ENCODE measurements around the gene SNX22.

Gene SNX22

GRCh38 chr15:64138331-64138941 lies 13.1 kb upstream of the SNX22 start:
- no peaks in the 10 kb centered on the region for H3K9me3 ChIP-seq (ENCODE audit: low read depth, low read length)
- no peak overlapping the region for H3K27ac ChIP-seq
- no peak overlapping the region for H3K4me3 ChIP-seq
- DNase-seq (ENCODE audit: low read depth, low spot score) = no peak
- H3K9ac ChIP-seq (ENCODE audit: insufficient read length) = no peak overlapping the region
- H3K36me3 ChIP-seq (ENCODE audit: insufficient read depth, low read length) = peaks cover 61% of the 10 kb centered on the region
- TF ChIP-seq POLR2AphosphoS5 (IDR thresholded peaks at IDR 0.05; ENCODE audit: borderline replicate concordance, low read depth, low read length) (no peak), EZH2 (IDR thresholded peaks at IDR 0.05) (no peak), FOXP2 (optimal IDR thresholded peaks at IDR 0.05; ENCODE audit: control extremely low read depth, extremely low read length, insufficient read depth) (no peak)

GRCh38 chr15:64141798-64142512 lies 9.6 kb upstream of the SNX22 start:
- Histone ChIP-seq H3K9ac (ENCODE audit: insufficient read length) (no peak overlapping the region), H3K4me3 (no peak overlapping the region), H3K36me3 (ENCODE audit: insufficient read depth, low read length) (peaks cover 36% of the 10 kb centered on the region), H3K9me3 (ENCODE audit: low read depth, low read length) (no peaks in the 10 kb centered on the region), H3K27ac (no peak overlapping the region)
- no peak for TF ChIP-seq POLR2AphosphoS5 (IDR thresholded peaks at IDR 0.05; ENCODE audit: borderline replicate concordance, low read depth, low read length)
- TF ChIP-seq EZH2 (IDR thresholded peaks at IDR 0.05) = no peak
- no peak for TF ChIP-seq FOXP2 (optimal IDR thresholded peaks at IDR 0.05; ENCODE audit: control extremely low read depth, extremely low read length, insufficient read depth)
- DNase-seq (ENCODE audit: low read depth, low spot score) = no peak

DNA sequence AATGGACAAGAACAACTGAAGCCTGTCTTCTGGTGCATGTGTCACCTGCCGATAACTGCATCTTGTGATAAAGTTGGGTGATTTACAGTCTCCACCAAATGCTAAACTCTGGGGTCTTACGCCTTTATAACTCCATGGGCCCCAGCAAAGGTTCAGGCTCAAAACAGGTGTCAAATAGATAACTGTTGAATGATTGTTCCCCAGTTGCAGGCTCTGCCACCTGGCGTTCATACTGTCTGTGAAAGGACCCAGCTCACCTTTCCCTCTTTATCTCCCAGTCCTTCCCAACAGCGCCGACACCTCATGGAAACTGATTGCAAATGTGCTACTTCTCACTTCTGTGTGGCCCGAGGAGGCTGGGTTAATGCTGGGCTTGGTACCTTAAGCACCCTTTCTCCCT lies 8.3 kb upstream of the SNX22 start:
- H3K9ac ChIP-seq (ENCODE audit: insufficient read length) = no peak overlapping the region
- TF ChIP-seq POLR2AphosphoS5 (IDR thresholded peaks at IDR 0.05; ENCODE audit: borderline replicate concordance, low read depth, low read length) (no peak), EZH2 (IDR thresholded peaks at IDR 0.05) (no peak), FOXP2 (optimal IDR thresholded peaks at IDR 0.05; ENCODE audit: control extremely low read depth, extremely low read length, insufficient read depth) (no peak)
- H3K9me3 ChIP-seq (ENCODE audit: low read depth, low read length) = no peaks in the 10 kb centered on the region
- peaks cover 23% of the 10 kb centered on the region; the same call in 1 of the 2 replicates for H3K36me3 ChIP-seq (ENCODE audit: insufficient read depth, low read length)
- no peak overlapping the region for H3K27ac ChIP-seq
- no peak for DNase-seq (ENCODE audit: low read depth, low spot score)
- H3K4me3 ChIP-seq = no peak overlapping the region

DNA sequence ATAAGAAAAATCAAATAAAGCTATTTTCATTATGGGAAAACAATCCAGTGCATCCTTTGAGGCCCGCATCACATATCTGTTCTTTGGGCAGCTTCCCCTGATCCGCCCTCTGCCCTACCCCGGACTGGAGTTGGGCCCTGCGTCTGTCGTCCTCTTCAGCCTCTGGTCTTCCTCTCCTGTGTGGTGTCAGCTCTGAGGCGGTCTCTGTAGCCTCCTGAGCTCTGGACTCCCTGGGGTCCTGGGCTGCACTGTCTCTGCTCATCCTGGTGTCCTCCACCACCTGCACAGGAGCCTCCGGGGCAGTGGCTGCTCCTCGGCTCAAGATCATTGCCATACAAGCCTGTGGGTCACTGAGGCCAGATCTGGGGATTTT lies 7.4 kb upstream of the SNX22 start:
- Histone ChIP-seq H3K36me3 (ENCODE audit: insufficient read depth, low read length) (peaks cover 18% of the 10 kb centered on the region; the same call in 1 of the 2 replicates), H3K27ac (no peak overlapping the region), H3K4me3 (no peak overlapping the region), H3K9ac (ENCODE audit: insufficient read length) (no peak overlapping the region), H3K9me3 (ENCODE audit: low read depth, low read length) (no peaks in the 10 kb centered on the region)
- no peak for DNase-seq (ENCODE audit: low read depth, low spot score)
- TF ChIP-seq EZH2 (IDR thresholded peaks at IDR 0.05) (no peak), POLR2AphosphoS5 (IDR thresholded peaks at IDR 0.05; ENCODE audit: borderline replicate concordance, low read depth, low read length) (no peak)

- H3K4me3 ChIP-seq = no peak overlapping the region
- no peak overlapping the region for H3K9ac ChIP-seq (ENCODE audit: insufficient read length)
- H3K9me3 ChIP-seq (ENCODE audit: low read depth, low read length) = no peaks in the 10 kb centered on the region
- TF ChIP-seq POLR2AphosphoS5 (IDR thresholded peaks at IDR 0.05; ENCODE audit: borderline replicate concordance, low read depth, low read length) (no peak), EZH2 (IDR thresholded peaks at IDR 0.05) (no peak), FOXP2 (optimal IDR thresholded peaks at IDR 0.05; ENCODE audit: control extremely low read depth, extremely low read length, insufficient read depth) (no peak)
- H3K27ac ChIP-seq = no peak overlapping the region
- no peak for DNase-seq (ENCODE audit: low read depth, low spot score)
- peaks cover 18% of the 10 kb centered on the region; the same call in 1 of the 2 replicates for H3K36me3 ChIP-seq (ENCODE audit: insufficient read depth, low read length)
Observed at GRCh38 chr15:64144565-64145281, 6.8 kb upstream of the SNX22 start.

GRCh38 chr15:64146041-64146440 lies 5.5 kb upstream of the SNX22 start:
- H3K27ac ChIP-seq = peak overlapping the region; percentile 61; the same call in 1 of the 2 replicates
- no peak for TF ChIP-seq POLR2AphosphoS5 (IDR thresholded peaks at IDR 0.05; ENCODE audit: borderline replicate concordance, low read depth, low read length)
- no peak for TF ChIP-seq FOXP2 (optimal IDR thresholded peaks at IDR 0.05; ENCODE audit: control extremely low read depth, extremely low read length, insufficient read depth)
- no peak for TF ChIP-seq EZH2 (IDR thresholded peaks at IDR 0.05)
- no peak overlapping the region for H3K4me3 ChIP-seq
- H3K36me3 ChIP-seq (ENCODE audit: insufficient read depth, low read length) = peaks cover 16% of the 10 kb centered on the region; the same call in 1 of the 2 replicates
- DNase-seq (ENCODE audit: low read depth, low spot score) = no peak
- H3K9me3 ChIP-seq (ENCODE audit: low read depth, low read length) = no peaks in the 10 kb centered on the region
- H3K9ac ChIP-seq (ENCODE audit: insufficient read length) = no peak overlapping the region

- Histone ChIP-seq H3K4me3 (no peak overlapping the region), H3K9ac (ENCODE audit: insufficient read length) (no peak overlapping the region), H3K36me3 (ENCODE audit: insufficient read depth, low read length) (peaks cover 13% of the 10 kb centered on the region; the same call in 1 of the 2 replicates), H3K9me3 (ENCODE audit: low read depth, low read length) (no peaks in the 10 kb centered on the region), H3K27ac (peak overlapping the region; percentile 61; the same call in 1 of the 2 replicates)
- DNase-seq (ENCODE audit: low read depth, low spot score) = no peak
- TF ChIP-seq EZH2 (IDR thresholded peaks at IDR 0.05) = no peak
- no peak for TF ChIP-seq FOXP2 (optimal IDR thresholded peaks at IDR 0.05; ENCODE audit: control extremely low read depth, extremely low read length, insufficient read depth)
- no peak for TF ChIP-seq POLR2AphosphoS5 (IDR thresholded peaks at IDR 0.05; ENCODE audit: borderline replicate concordance, low read depth, low read length)
Observed at GRCh38 chr15:64146520-64146884, 5.0 kb upstream of the SNX22 start.

Data from SK-N-MC (cell line).